Iris pigment epithelial cell (primary cell): ENCODE measurements around the gene DSCAML1.
"Not testable (repeated sequence)": the region's sequence is repeated elsewhere in the genome, so short reads cannot be mapped to it uniquely, and the experiment has no call there.

Source experiments
- DNase-seq: peaks from one replicate; pipeline ENCODE4 v3.0.0-alpha.2; 2011; ENCODE audit warnings: low read depth

DSCAML1 gene

GRCh38 chr11:117794772-117795629 lies 2.0 kb downstream of the DSCAML1 start:
- DNase-seq: no peak

GRCh38 chr11:117794135-117794534 lies 2.9 kb downstream of the DSCAML1 start:
- no peak for DNase-seq

GRCh38 chr11:117793583-117793982 lies 3.4 kb downstream of the DSCAML1 start:
- DNase-seq: no peak

GRCh38 chr11:117792992-117793391 lies 4.0 kb downstream of the DSCAML1 start:
- no peak for DNase-seq

- DNase-seq: no peak
These were observed 4.8 kb downstream of the DSCAML1 start for GRCh38 chr11:117792241-117792640.

- DNase-seq: no peak
These were observed 6.7 kb downstream of the DSCAML1 start for GRCh38 chr11:117790279-117790678.

- no peak for DNase-seq
These were observed 7.8 kb downstream of the DSCAML1 start for GRCh38 chr11:117789241-117789640.

GRCh38 chr11:117786135-117786870 lies 10.7 kb downstream of the DSCAML1 start:
- DNase-seq: no peak

GRCh38 chr11:117782101-117782500 lies 14.9 kb downstream of the DSCAML1 start:
- no peak for DNase-seq

- no peak for DNase-seq
These were observed 15.4 kb downstream of the DSCAML1 start for GRCh38 chr11:117781627-117782026.

GRCh38 chr11:117780456-117780855 lies 16.6 kb downstream of the DSCAML1 start:
- no peak for DNase-seq

- no peak for DNase-seq
These were observed 22.5 kb downstream of the DSCAML1 start for GRCh38 chr11:117774553-117774952.

GRCh38 chr11:117772360-117772759 lies 24.7 kb downstream of the DSCAML1 start:
- DNase-seq: no peak

GRCh38 chr11:117771841-117772240 lies 25.2 kb downstream of the DSCAML1 start:
- DNase-seq: no peak

GRCh38 chr11:117771197-117771596 lies 25.8 kb downstream of the DSCAML1 start:
- DNase-seq: no peak

GRCh38 chr11:117770061-117770460 lies 27.0 kb downstream of the DSCAML1 start:
- DNase-seq: no peak

GRCh38 chr11:117769533-117769932 lies 27.5 kb downstream of the DSCAML1 start:
- no peak for DNase-seq

GRCh38 chr11:117768506-117768905 lies 28.5 kb downstream of the DSCAML1 start:
- no peak for DNase-seq

GRCh38 chr11:117767071-117767470 lies 29.9 kb downstream of the DSCAML1 start:
- no peak for DNase-seq

- DNase-seq: no peak
These were observed 30.4 kb downstream of the DSCAML1 start for GRCh38 chr11:117766576-117766975.

- DNase-seq: no peak
These were observed 31.0 kb downstream of the DSCAML1 start for GRCh38 chr11:117766026-117766425.

- no peak for DNase-seq
These were observed 31.9 kb downstream of the DSCAML1 start for GRCh38 chr11:117765068-117765467.

- DNase-seq: not testable (repeated sequence)
These were observed 33.6 kb downstream of the DSCAML1 start for GRCh38 chr11:117763465-117763864.
